ENCODE results near the gene SUMF1. TPM values are rescaled to one million over a fixed set of nuclear protein-coding genes. Genes with fewer than 3 reads are reported as not detected.

Gene SUMF1
- total and polyA plus RNA-seq, 2 of the 13 experiments (the other 11 are each of a cell fraction or from before 2014, with no cell fraction given) = 18.5 to 28.9 TPM

DNA sequence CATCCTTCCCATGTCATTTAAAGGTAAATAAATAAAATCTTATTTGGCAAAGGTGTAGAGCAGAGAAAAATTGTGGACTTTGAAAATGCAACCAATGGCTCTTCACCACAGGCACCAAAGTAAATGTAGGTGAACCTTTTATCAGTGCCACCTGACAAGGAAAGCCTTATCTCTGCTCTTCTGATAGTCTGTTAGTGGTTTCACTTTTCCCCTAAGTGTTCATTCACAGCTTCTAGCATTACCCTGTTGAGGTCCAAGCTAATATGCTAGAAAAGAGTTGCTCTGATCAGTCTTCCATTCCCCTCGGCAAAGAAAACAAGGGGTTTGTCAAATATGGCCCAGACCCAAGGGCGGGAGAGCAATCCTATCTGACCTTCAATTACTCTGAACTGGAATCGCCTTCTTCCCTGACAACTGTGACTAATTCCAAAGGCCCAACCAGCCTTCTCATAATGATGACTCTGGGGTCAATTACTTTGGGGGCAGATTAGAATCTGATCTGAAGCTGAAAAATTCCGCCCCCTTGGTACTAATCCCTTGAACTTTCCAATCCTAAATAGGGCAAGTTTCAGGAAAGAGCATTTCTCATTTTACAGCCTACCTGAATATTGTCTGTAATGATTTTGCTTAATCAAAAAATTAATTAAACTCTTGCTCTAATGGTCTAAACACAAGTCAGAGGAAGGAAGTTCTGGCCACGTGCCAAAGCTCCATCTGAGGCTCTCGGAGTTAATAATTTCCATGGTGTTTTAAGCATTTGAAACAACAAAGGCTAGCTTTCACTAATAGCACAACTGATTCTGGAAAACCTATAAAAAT is 111.5 kb downstream of the SUMF1 start:
- POLR2A ChIA-PET = no interaction called here

More for the DNA sequence above, 111.5 kb downstream of the SUMF1 start:
- intact Hi-C loops (cut with micrococcal nuclease; ENCODE audit: unreplicated experiment) (loop anchor here (5.0 kb wide), 1 partner anchor 137 kb away; the partner anchor contains the start of gene ITPR1), in situ Hi-C loops (cut with HindIII; ENCODE audit: extremely low pct_ligation_motif_present, low pct_unique_long_range_greater_than_20kb) (loop anchor here (10.0 kb wide), 1 partner anchor 219 kb away; no protein-coding TSS in a partner anchor)
- peaks cover 22% of the 10 kb centered on the region for H3K4me1 ChIP-seq (ENCODE audit: insufficient read depth, low read length)
- peak overlapping the region; percentile 52 for H3K27ac ChIP-seq (ENCODE audit: extremely low read length, insufficient read depth, low read length)
- H3K9ac ChIP-seq (ENCODE audit: insufficient read depth, low read depth, low read length) = no peak overlapping the region
- H3K36me3 ChIP-seq (replicated peaks in 1 of 2; ENCODE audit: control insufficient read depth in 1 of 2, insufficient read depth in 2 of 2, low read length in 2 of 2) = 0 out of 5 replicates have a peak, but pooled peaks cover 0 to 3% of the 10 kb centered on the region in 2 experiments
- 58% methylated on average over 6 of the region's 6 CpGs for WGBS (ENCODE audit: low lambda C conversion rate)
- H3K4me2 ChIP-seq (ENCODE audit: low read depth, low read length) = peak overlapping the region; percentile 45; the same call in 1 of the 2 replicates
- CTCF ChIA-PET (ENCODE audit: low intra/inter-chr PET ratio, low total read pairs) = no interaction called here
- FAIRE-seq (no peak), ATAC-seq (peak; percentile 53), DNase-seq (ENCODE audit: low spot score) (peak; percentile 24)
- no peaks in the 10 kb centered on the region for H3K27me3 ChIP-seq (ENCODE audit: control insufficient read depth in 1 of 2, insufficient read depth in 2 of 2, low read length in 2 of 2)
- no peak overlapping the region for H3K4me3 ChIP-seq (replicated peaks in 1 of 3; ENCODE audit: insufficient read depth in 1 of 3, low read depth in 2 of 3, low read length in 3 of 3)
- H4K20me1 ChIP-seq (ENCODE audit: insufficient read depth, low read length) = 0 out of 2 replicates have a peak, but pooled peaks cover 1% of the 10 kb centered on the region
- BruUV-seq (replicated peaks) = no TSS peak
- no peaks in the 10 kb centered on the region for H3K9me3 ChIP-seq (ENCODE audit: low read length)
- TF ChIP-seq RFX5 (IDR thresholded peaks at IDR 0.05; ENCODE audit: low read depth, low read length) = peak; percentile 77
- TF ChIP-seq, protein P1, sequence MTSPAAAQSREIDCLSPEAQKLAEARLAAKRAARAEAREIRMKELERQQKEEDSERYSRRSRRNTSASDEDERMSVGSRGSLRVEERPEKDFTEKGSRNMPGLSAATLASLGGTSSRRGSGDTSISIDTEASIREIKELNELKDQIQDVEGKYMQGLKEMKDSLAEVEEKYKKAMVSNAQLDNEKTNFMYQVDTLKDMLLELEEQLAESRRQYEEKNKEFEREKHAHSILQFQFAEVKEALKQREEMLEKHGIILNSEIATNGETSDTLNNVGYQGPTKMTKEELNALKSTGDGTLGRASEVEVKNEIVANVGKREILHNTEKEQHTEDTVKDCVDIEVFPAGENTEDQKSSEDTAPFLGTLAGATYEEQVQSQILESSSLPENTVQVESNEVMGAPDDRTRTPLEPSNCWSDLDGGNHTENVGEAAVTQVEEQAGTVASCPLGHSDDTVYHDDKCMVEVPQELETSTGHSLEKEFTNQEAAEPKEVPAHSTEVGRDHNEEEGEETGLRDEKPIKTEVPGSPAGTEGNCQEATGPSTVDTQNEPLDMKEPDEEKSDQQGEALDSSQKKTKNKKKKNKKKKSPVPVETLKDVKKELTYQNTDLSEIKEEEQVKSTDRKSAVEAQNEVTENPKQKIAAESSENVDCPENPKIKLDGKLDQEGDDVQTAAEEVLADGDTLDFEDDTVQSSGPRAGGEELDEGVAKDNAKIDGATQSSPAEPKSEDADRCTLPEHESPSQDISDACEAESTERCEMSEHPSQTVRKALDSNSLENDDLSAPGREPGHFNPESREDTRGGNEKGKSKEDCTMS (CRISPR knock-in tag; conservative IDR thresholded peaks at IDR 0.05) = no peak
- H3K79me2 ChIP-seq (ENCODE audit: insufficient read depth, low read length) = no peaks in the 10 kb centered on the region
- no peak overlapping the region for H2AFZ ChIP-seq (ENCODE audit: low read length)
